HG02678 (cell line): ENCODE results near the gene XPNPEP1.

ENCODE experiments used
- ATAC-seq: cut with Tn5 transposase; IDR thresholded peaks from one replicate; pipeline ENCODE4 v1.9.1; 2021; ENCODE audit warnings: mild to moderate bottlenecking, moderate library complexity; ENCODE audit not compliant: unreplicated experiment

Gene XPNPEP1

DNA sequence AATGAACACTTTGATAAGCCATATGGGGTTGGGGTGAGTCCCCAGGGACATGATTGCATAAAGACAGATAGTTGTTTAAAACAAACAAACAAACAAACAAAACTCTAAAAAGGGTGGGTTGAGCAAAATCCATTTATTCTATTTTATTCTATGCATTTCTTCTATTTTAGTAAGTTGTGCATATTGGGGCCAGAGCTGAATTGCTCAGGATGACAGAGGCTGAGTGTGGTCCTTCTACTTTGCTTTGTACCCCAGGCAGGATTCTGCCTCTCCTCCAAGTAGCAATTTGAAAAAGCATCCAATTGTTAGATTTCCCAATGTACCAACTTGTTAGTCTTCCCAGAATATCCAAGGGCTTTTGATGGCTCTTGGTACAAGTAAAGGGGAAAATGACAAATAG lies 29.2 kb upstream of the XPNPEP1 start:
- ATAC-seq = no peak

GRCh38 chr10:109947111-109947920 lies 24.0 kb upstream of the XPNPEP1 start:
- ATAC-seq = no peak

GRCh38 chr10:109946680-109947079 lies 23.4 kb upstream of the XPNPEP1 start:
- ATAC-seq = no peak

GRCh38 chr10:109945473-109946177 lies 22.3 kb upstream of the XPNPEP1 start:
- no peak for ATAC-seq

DNA sequence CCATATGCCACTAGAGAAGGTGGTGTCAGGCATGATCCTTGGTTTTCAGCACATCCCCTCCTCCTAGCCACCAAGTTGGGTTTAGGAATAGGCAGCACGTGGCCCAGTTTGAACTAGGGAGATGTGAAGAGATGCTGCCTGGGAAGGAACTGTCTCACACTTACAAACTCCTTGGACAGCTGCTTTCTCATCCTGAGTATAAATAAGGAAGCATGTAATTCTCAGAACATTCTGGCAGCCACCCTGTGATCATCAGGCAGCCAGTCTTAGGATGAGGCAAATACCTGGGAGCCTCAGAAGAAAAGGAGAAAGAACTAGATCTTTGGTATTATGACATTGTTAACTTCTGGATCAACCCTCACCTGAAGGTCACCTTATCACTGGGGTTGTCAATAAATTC lies 21.3 kb upstream of the XPNPEP1 start:
- ATAC-seq = no peak

DNA sequence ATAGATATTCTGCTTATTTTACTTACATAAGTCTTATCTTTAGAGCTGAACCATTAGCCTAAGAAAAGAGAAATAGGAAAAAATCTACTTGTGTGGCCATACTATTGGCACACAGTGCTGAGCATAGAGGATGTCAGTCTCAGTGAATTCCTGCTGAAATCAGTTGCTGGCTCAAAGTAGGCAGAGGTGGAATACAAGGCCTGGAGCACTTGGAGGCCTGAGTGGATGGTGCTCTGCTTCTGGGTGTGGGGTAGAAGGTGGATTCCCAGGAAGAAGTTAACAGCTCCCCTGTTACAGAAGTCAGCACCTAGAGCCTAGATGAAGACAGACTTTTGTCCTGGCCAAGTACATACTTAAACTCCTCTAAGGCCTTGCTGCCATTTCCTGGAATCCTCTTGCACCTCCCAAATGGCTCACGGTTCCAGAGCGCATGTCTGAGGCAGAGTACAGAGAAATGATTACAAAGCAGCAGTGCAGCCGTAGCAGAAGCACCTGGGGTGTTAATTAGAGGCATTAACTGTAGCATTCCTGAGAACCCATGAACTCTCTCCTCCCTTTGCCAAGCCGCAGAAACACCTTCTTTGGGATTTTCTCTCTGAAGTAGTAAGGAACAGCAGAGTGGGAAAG lies 18.0 kb upstream of the XPNPEP1 start:
- ATAC-seq = no peak

GRCh38 chr10:109940553-109940952 lies 17.2 kb upstream of the XPNPEP1 start:
- ATAC-seq = no peak

- no peak for ATAC-seq
Observed at GRCh38 chr10:109940117-109940516, 16.8 kb upstream of the XPNPEP1 start.

DNA sequence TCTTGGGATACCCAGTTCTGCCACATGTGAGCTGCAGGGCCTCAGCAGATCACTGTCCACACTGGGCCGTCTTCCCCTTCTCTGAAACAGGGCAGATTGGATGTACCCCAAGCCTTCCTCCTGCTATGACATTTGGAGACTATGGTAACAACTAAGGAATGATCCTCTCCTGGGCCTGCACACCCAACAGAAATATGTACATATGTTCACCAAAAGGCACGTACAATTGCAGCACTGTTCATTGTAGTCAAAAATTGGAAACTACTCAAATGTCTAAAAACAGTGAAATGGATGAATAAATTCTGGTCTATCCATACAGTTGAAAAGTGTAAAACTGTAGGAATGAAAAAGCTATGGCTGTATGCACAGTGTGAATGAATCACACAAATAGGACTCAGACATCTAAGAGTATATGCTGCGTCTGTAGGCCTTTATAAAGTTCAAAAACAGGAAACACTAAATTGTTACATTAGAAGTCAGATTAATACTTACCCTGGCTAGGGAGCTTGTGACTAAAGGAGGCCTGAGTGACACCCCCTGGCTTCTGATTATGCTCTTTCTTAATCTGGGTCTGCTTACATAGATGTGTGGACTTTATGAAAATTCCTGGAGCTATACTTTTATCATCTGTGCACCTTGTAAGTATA lies 16.1 kb upstream of the XPNPEP1 start:
- no peak for ATAC-seq

- ATAC-seq = no peak
Observed at GRCh38 chr10:109937460-109938065, 14.3 kb upstream of the XPNPEP1 start.

GRCh38 chr10:109934958-109935793 lies 11.9 kb upstream of the XPNPEP1 start:
- ATAC-seq = no peak

GRCh38 chr10:109933984-109934565 lies 10.8 kb upstream of the XPNPEP1 start:
- no peak for ATAC-seq

GRCh38 chr10:109932968-109933367 lies 9.7 kb upstream of the XPNPEP1 start:
- ATAC-seq = no peak

- ATAC-seq = no peak
Observed at GRCh38 chr10:109932391-109932790, 9.1 kb upstream of the XPNPEP1 start.

DNA sequence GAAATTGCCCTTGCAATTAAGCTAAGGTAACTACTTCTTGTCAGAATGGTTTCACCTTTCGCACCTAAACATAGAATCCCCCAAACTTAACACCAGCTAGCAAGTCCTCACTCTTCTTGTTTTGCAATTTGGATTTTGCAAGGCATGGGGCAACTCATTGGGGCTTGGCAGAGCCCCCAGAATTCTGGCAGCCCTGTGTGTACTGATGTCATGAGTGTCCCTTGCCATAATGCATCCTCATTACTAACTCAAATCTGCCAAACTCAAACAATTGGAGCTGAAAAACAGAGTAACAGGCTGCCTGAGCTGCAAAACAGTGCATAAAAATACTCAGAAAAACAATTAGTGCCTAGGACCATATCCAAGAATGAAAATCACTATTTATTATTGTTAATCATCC lies 7.9 kb upstream of the XPNPEP1 start:
- ATAC-seq = no peak

- no peak for ATAC-seq
Observed at GRCh38 chr10:109929501-109930219, 6.3 kb upstream of the XPNPEP1 start.

- no peak for ATAC-seq
Observed at GRCh38 chr10:109928475-109928891, 5.2 kb upstream of the XPNPEP1 start.

DNA sequence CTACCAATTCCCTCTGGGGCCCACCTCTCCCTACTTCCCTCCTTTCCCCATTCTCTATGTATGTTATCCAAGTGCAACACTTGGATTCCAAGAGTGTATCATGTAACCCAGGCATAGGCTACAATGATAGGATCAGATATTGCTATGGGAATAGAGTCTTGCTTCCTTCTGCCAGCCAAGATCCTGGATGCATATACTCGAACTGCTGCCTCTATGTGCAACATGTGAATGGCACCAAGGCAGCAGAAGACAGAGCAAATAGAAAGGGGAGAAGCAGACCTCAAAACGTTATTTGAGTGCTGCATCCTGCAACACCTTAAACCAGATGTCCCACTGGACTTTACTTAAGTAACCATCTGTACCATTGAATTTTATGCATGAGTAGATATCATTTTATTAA lies 3.5 kb upstream of the XPNPEP1 start:
- no peak for ATAC-seq
